GM10248 (cell line): ENCODE results near the gene SLC25A22.

Experiments used
- CTCF ChIA-PET: fragments of 300-600 bp; sonication (Branson Sonifier 250); formaldehyde crosslinking; extraction: SDS; loops from one replicate; lab custom pipeline; 2021; ENCODE audit warnings: antibody characterized with exemption; lab: Yijun Ruan, JAX
- POLR2A ChIA-PET: fragments of 350-650 bp; sonication (Branson Sonifier 250); formaldehyde crosslinking; extraction: SDS; loops from one replicate; lab custom pipeline; 2020; ENCODE audit warnings: antibody characterized with exemption; lab: Yijun Ruan, JAX
- DNase-seq: peaks from one replicate; pipeline ENCODE4 v3.0.0; 2012; ENCODE audit errors: extremely low spot score
- CTCF ChIP-seq: IDR thresholded peaks from 2 replicates; pipeline ENCODE4 v1.5.1; 2012; ENCODE audit warnings: mild to moderate bottlenecking, low read depth; ENCODE audit errors: extremely low read depth, missing control alignments, control extremely low read depth

The SLC25A22 gene

GRCh38 chr11:824292-824880, 26.3 kb upstream of the SLC25A22 start:
- ChIA-PET CTCF (interaction anchor here (1.9 kb wide), 1 partner anchor 17 kb away, joined by 4 read pairs; no protein-coding TSS in a partner anchor), POLR2A (no interaction called here)

GRCh38 chr11:823441-824291, 25.6 kb upstream of the SLC25A22 start:
- ChIA-PET CTCF (interaction anchor here (1.1 to 1.2 kb wide), 2 partner anchors 11 to 25 kb away, joined by 3 read pairs; no protein-coding TSS in a partner anchor), POLR2A (no interaction called here)
- TF ChIP-seq CTCF = no peak
- DNase-seq = no peak

More at GRCh38 chr11:824292-824880, 26.3 kb upstream of the SLC25A22 start:
- DNase-seq = no peak
- no peak for TF ChIP-seq CTCF

- POLR2A ChIA-PET = interaction anchor here (0.6 kb wide), 1 partner anchor 26 kb away, joined by 5 read pairs; no protein-coding TSS in a partner anchor
- CTCF ChIA-PET = no interaction called here
- TF ChIP-seq CTCF = no peak
- DNase-seq = no peak
Observed at GRCh38 chr11:821512-822371, 23.7 kb upstream of the SLC25A22 start.

DNA sequence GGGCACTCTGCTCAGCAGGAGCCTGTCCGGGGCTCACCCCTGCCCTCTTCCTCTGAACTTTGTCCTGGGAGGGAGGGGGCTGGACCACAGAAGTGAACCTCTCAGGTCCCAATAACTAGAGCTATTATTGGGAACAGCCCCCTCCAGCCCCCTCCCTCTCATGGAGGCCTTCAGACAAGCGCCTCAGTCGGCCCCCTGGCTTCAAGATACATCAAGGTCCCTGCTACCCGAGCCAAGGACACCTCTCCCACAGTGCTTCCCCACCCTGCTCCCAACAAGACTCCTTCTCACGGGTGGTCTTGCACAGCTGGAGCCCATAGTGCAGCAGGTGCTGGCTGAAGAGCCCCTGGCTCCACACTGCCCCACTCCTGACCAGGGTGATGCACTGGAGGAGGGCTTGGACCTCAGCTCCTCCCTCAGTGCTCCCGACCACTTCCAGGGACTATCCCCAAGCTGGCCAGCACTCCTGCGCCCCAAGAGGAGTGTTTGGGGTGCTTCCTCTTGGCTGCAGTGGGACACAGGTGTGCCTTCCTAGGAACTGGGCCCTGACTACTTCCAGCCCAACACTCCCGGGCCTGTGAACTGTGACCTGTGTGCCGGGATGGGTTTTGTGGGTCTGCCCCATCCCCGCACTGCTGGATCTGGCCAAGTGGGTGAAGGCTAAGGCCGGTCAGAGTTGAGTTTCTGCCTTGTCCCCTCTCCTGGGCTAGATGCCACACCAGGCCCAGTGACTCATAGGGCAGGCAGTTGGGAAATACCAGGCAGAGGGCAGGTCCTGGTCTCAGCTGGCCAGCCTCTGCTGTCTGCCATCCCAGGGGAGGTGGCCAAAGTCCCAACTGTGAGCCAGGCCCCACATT, 22.8 kb upstream of the SLC25A22 start:
- TF ChIP-seq CTCF = no peak
- DNase-seq = no peak
- POLR2A ChIA-PET = interaction anchor here (1.8 to 2.4 kb wide), 3 partner anchors 10 to 24 kb away, joined by 4 to 35 read pairs (median 13); partner anchors contain the start of genes CD151, CRACR2B and RPLP2
- CTCF ChIA-PET = interaction anchor here (2.2 to 2.7 kb wide), 2 partner anchors 8 to 10 kb away, joined by 8 to 11 read pairs; partner anchors contain the start of gene CRACR2B

- DNase-seq = peak; percentile 89
- ChIA-PET CTCF (interaction anchor here (1.8 to 2.7 kb wide), 3 partner anchors 8 to 21 kb away, joined by 6 to 11 read pairs (median 8); partner anchors contain the start of gene CRACR2B), POLR2A (interaction anchor here (0.9 to 2.4 kb wide), 7 partner anchors 11 to 125 kb away, joined by 3 to 35 read pairs (median 4); partner anchors contain the start of genes CD151, CEND1, CRACR2B and RPLP2)
- TF ChIP-seq CTCF = no peak
Observed at GRCh38 chr11:819943-820649, 22.0 kb upstream of the SLC25A22 start.
